Body of pancreas (tissue), 4 donors: ENCODE measurements around the gene ATP2C2. TPM values are rescaled to one million over a fixed set of nuclear protein-coding genes. Genes with fewer than 3 reads are reported as not detected.

ENCODE experiments used
- ATAC-seq: fragments of 150-250 bp; one replicate; pipeline ENCODE4 v1.9.1; 2016
- DNase-seq, 4 donors: peaks; one replicate each; pipeline ENCODE4 v3.0.0-alpha.2; 2019
- H3K27ac ChIP-seq, 4 donors: fragments of 200-600 bp; sonication (generic); 1 replicate in 3 of 4; 2 replicates in 1 of 4; pipeline versions ENCODE4 v1.5.1 to v1.6.1; 2016 to 2019; ENCODE audit warnings: mild to moderate bottlenecking in 1 of 4, mixed read lengths in 1 of 4, moderate library complexity in 1 of 4
- H3K27me3 ChIP-seq, 2 donors: fragments of 200-600 bp; sonication (generic); one replicate each; pipeline ENCODE4 v1.6.0; 2016; ENCODE audit warnings: mild to moderate bottlenecking in 1 of 2
- H3K36me3 ChIP-seq, 2 donors: fragments of 200-600 bp; sonication (generic); replicated peaks in 1 of 2; 2 replicates each; pipeline ENCODE4 v1.5.1; 2016; ENCODE audit warnings: low read depth in 2 of 2; ENCODE audit not compliant: insufficient read depth in 1 of 2
- H3K4me1 ChIP-seq: fragments of 200-600 bp; sonication (generic); one replicate; pipeline ENCODE4 v1.6.0; 2016
- H3K4me3 ChIP-seq, 2 donors: fragments of 200-600 bp; sonication (generic); 1 replicate in 1 of 2; 2 replicates in 1 of 2; pipeline ENCODE4 v1.5.1; 2016 to 2019
- H3K9me3 ChIP-seq, 3 donors: fragments of 200-600 bp; sonication (generic); 1 replicate in 2 of 3; 2 replicates in 1 of 3; pipeline ENCODE4 v1.5.1; 2016
- POLR2A ChIP-seq, 3 donors: fragments of 450-650 bp; IDR thresholded peaks; one replicate each; pipeline ENCODE4 v1.6.1; 2016; ENCODE audit warnings: antibody characterized with exemption in 3 of 3, mild to moderate bottlenecking in 2 of 3
- WGBS, 2 donors: methylation state at CpG; one replicate each; pipeline ENCODE4 v1.1.5; 2017; 5-methylcytosine and 5-hydroxymethylcytosine counted together
- intact Hi-C: fragments of 100-400 bp; cut with DNase I; formaldehyde crosslinking; loops from one replicate; pipeline ENCODE4 v1.15.1; 2023
- total RNA-seq, 2 donors: library from RNA; depleted of rRNA; stranded (reverse); fragments of >200 nt; gene quantifications; one replicate each; pipeline ENCODE4 v1.1.0, GENCODE V29; 2016
- TF ChIP-seq, protein P1 (sequence below), 7 experiments: fragments of 450-650 bp in 4 of 7; fragments of 200-600 bp in 3 of 7; sonication (generic) in 3 of 7; IDR thresholded peaks; one replicate each; pipeline ENCODE4 v1.5.1; 2016 to 2019; ENCODE audit warnings: antibody characterized with exemption in 7 of 7

ATP2C2 gene
- total RNA-seq, 2 donors from 2014 or later: 2.1 to 18.1 TPM

DNA sequence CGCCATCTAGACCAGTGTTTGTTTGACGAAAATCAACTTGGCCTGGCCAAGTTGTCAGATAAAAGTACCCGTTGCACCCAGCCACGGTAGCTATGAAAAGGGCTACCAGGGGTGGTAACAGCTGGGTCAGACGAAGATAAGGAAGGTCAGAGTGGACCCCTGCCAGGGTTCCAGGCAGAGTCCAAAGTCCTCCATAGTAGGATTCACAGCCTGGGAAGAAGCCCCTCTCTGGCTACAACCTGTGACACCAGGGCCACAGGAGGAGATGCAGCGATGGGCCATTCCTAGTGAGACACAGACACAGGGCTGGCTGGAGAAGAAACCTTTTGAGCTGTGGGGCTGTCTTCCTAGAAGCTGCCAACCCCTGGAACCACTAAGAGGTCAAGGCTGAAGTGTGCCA, 96.8 kb downstream of the ATP2C2 start:
- TF ChIP-seq POLR2A (IDR thresholded peaks at IDR 0.05): no peak
- TF ChIP-seq, protein P1, sequence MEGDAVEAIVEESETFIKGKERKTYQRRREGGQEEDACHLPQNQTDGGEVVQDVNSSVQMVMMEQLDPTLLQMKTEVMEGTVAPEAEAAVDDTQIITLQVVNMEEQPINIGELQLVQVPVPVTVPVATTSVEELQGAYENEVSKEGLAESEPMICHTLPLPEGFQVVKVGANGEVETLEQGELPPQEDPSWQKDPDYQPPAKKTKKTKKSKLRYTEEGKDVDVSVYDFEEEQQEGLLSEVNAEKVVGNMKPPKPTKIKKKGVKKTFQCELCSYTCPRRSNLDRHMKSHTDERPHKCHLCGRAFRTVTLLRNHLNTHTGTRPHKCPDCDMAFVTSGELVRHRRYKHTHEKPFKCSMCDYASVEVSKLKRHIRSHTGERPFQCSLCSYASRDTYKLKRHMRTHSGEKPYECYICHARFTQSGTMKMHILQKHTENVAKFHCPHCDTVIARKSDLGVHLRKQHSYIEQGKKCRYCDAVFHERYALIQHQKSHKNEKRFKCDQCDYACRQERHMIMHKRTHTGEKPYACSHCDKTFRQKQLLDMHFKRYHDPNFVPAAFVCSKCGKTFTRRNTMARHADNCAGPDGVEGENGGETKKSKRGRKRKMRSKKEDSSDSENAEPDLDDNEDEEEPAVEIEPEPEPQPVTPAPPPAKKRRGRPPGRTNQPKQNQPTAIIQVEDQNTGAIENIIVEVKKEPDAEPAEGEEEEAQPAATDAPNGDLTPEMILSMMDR (IDR thresholded peaks at IDR 0.05): no peak
- no peaks in the 10 kb centered on the region for H3K4me1 ChIP-seq
- no peaks in the 10 kb centered on the region for H3K36me3 ChIP-seq
- H3K4me3 ChIP-seq: no peak overlapping the region
- no peak overlapping the region for H3K27ac ChIP-seq
- ATAC-seq (no peak), DNase-seq (peak in 1 of 4 donors; percentile 5)
- peaks cover 0 to 5% (median 0%) of the 10 kb centered on the region in 3 donors for H3K9me3 ChIP-seq
- WGBS, 2 donors: 51 to 62% methylated on average over 6 of the region's 6 CpGs
- intact Hi-C loops: no loop called here
- H3K27me3 ChIP-seq: no peaks in the 10 kb centered on the region

DNA sequence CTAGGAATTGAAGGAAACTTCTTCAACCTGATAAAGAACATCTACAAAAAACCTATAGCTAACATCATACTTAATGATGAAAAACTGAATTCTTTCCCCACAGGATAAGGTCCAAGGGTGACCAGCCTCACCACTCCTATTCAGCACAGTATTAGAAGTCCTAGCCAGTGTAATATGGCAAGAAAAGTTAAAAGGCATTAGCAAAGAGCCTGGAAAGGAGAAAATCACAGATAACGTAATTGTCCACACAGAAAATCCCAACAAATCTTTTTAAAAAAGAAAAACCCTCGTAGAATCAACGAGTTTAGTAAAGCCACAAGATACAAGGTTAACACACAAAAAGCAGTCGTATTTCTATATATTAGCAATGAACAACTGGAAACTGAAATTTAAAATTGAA, 98.4 kb downstream of the ATP2C2 start:
- intact Hi-C loops: no loop called here
- Histone ChIP-seq H3K27ac (no peak overlapping the region), H3K27me3 (no peaks in the 10 kb centered on the region), H3K4me3 (no peak overlapping the region), H3K4me1 (no peaks in the 10 kb centered on the region), H3K36me3 (no peaks in the 10 kb centered on the region), H3K9me3 (peaks cover 0 to 5% (median 0%) of the 10 kb centered on the region in 3 donors)
- DNase-seq: no peak
- 61 to 64% methylated on average over 4 of the region's 4 CpGs for WGBS, 2 donors
- no peak for TF ChIP-seq POLR2A (IDR thresholded peaks at IDR 0.05)
- TF ChIP-seq, protein P1 (IDR thresholded peaks at IDR 0.05): no peak
- no peak for ATAC-seq

DNA sequence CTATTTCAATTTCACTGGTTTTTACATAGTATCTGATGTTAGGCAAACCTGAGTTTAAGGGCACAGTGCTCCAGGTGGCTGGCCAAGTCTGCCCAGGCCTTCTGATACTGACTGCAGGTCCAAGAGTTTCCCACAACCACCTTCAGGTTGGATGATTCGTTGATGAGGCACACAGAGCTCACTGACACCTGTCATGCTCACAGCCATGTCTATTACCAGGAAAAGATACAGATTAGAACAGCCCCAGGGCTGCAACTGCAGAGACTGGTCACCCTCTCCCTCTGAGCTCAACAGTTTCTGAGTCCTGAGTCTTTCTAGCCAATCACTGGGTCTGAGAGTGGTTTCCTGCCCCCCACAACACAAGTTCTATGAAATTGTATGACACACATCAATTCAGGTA, 98.9 kb downstream of the ATP2C2 start:
- TF ChIP-seq, protein P1 (IDR thresholded peaks at IDR 0.05): no peak
- TF ChIP-seq POLR2A (IDR thresholded peaks at IDR 0.05): no peak
- ATAC-seq: no peak

DNA sequence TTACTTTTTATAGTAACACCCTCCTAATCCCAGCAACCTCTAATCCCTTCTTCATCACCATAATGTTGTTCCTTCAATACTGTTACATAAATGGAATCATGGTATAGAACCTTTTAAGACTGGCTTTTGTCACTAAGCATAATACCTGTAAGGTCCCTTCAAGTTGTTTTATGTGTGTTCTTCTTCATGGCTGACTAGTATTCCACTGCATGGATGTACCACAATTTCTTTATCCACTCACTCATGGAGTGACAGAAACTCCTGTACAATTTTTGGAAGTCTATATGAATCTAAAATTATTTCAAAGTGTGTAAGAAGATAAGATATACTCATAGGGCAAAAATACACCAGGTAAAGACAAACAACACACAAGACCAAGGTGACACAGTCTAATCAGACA, 99.4 kb downstream of the ATP2C2 start:
- Histone ChIP-seq H3K27me3 (no peaks in the 10 kb centered on the region), H3K4me1 (no peaks in the 10 kb centered on the region), H3K27ac (no peak overlapping the region), H3K4me3 (no peak overlapping the region), H3K36me3 (no peaks in the 10 kb centered on the region), H3K9me3 (peaks cover 0 to 5% (median 0%) of the 10 kb centered on the region in 3 donors)
- ATAC-seq (no peak), DNase-seq (no peak)
- TF ChIP-seq, protein P1 (IDR thresholded peaks at IDR 0.05): no peak
- no peak for TF ChIP-seq POLR2A (IDR thresholded peaks at IDR 0.05)
- intact Hi-C loops: no loop called here

More for the DNA sequence above, 98.9 kb downstream of the ATP2C2 start:
- H3K4me1 ChIP-seq: no peaks in the 10 kb centered on the region
- H3K27ac ChIP-seq: no peak overlapping the region
- no peaks in the 10 kb centered on the region for H3K36me3 ChIP-seq
- peaks cover 0 to 5% (median 0%) of the 10 kb centered on the region in 3 donors for H3K9me3 ChIP-seq
- no peak for DNase-seq
- H3K4me3 ChIP-seq: no peak overlapping the region
- whole genome bisulfite sequencing, 2 donors: 75 to 93% methylated on average over 1 of the region's 1 CpG
- H3K27me3 ChIP-seq: no peaks in the 10 kb centered on the region
- intact Hi-C loops: no loop called here

DNA sequence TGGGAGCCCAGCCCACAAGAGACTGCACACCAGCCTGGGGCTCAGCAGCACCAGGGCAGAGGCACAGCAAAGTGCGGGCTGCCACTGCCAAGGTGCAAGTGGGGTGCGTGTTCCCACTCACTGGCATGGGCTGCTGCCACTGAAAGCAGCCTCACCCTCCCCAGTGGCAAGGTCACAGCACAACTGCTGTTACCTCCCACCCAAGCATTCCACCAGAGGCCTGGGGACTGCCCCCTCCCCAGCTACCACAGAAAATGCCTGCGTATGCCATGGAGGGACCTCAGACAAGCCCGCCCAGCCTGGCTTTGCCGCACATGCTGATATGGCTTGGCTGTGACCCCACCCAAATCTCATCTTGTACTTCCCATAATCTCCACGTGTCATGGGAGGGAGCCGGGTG, 103.0 kb downstream of the ATP2C2 start:
- DNase-seq (no peak), ATAC-seq (no peak)
- no peaks in the 10 kb centered on the region for H3K4me1 ChIP-seq
- intact Hi-C loops: no loop called here
- H3K27me3 ChIP-seq: no peaks in the 10 kb centered on the region
- H3K36me3 ChIP-seq: no peaks in the 10 kb centered on the region
- H3K9me3 ChIP-seq: peaks cover 0 to 5% (median 0%) of the 10 kb centered on the region in 3 donors
- WGBS, 2 donors: 87 to 88% methylated on average over 5 to 6 of the region's 7 CpGs
- H3K27ac ChIP-seq: no peak overlapping the region
- H3K4me3 ChIP-seq: no peak overlapping the region
- TF ChIP-seq, protein P1 (IDR thresholded peaks at IDR 0.05): no peak
- TF ChIP-seq POLR2A (IDR thresholded peaks at IDR 0.05): no peak
